Erythroblast (primary cell): ENCODE measurements around the gene PTPRN2.

Experiments used
- DNase-seq, 2 experiments: peaks; one replicate each; lab custom pipeline; 2025; lab: John Stamatoyannopoulos, UW
- GATA1 ChIP-seq: IDR thresholded peaks from 2 replicates; pipeline ENCODE4 v1.6.1; 2011; ENCODE audit warnings: low read depth, mild to moderate bottlenecking, control low read depth, low read length, moderate library complexity
- POLR2A ChIP-seq: IDR thresholded peaks from 2 replicates; pipeline ENCODE4 v1.6.1; 2011; ENCODE audit warnings: mild to moderate bottlenecking, low read length

PTPRN2 gene

DNA sequence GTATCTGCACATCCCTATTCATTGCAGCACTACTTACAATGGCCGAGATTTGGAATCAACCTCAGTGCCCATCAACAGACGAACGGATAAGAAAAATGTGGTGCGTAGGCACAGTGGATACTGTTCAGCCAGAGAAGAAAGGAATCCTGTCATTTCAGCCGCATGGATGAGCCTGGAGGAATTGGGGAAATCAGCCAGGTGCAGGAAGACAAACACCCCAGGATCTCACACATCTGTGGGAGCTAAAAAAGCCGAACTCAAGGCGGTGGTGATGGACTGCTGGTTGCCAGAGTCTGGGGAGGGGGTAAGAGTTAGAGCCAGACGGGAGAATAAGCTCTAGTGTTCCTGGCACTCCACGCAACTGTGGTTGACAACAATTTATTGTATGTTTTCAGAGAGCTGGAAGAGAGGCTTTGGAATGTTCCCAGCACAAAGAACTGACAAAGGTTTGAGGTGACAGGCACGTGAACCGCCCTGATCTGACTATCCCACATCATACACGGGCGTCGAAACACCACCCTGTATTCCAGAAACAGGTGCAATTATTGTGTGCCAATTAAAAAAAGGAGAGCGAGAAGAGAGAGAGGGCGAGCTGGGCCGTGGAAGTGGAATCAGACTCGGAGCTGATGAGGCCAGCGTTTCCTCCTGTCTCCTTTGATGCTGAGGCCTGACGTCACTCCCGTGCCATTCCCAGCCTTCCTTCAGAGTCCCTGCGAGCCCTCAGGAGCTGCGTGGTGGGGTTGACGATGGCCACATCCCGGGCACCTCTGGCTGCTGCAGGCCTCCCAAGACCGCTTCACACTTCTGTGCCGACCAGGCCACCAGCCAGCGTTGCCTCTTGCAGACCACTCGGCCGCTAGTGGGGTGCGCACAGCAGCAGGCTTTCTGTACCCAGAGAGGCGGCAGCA lies 1061.4 kb downstream of the PTPRN2 start:
- TF ChIP-seq POLR2A (no peak), GATA1 (no peak)
- DNase-seq = no peak

GRCh38 chr7:157525491-157525915 lies 1062.1 kb downstream of the PTPRN2 start:
- no peak for TF ChIP-seq GATA1
- TF ChIP-seq POLR2A = no peak
- peak; percentile 9 to 37 for DNase-seq

DNA sequence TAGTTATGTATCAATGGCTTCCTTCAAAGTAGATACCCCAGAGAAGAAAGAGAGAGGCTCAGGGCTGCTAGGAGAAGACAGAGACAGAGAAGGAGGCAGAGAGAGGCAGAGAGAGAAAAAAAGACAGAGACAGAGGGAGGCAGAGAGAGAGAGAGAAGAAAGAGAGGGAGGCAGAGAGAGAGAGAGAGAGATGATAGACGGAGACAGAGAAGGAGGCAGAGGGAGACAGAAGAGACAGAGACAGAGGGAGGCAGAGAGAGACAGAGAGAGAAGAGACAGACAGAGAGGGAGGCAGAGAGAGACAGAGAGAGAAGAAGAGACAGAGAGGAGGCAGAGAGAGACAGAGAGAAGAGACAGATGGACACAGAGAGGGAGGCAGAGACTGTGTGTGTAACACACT lies 1062.9 kb downstream of the PTPRN2 start:
- no peak for DNase-seq
- no peak for TF ChIP-seq GATA1
- no peak for TF ChIP-seq POLR2A

GRCh38 chr7:157523766-157524421 lies 1063.7 kb downstream of the PTPRN2 start:
- TF ChIP-seq GATA1 (no peak), POLR2A (no peak)
- DNase-seq = no peak

- TF ChIP-seq GATA1 = no peak
- TF ChIP-seq POLR2A = no peak
- DNase-seq = no peak
Measured at GRCh38 chr7:157523371-157523765, 1064.3 kb downstream of the PTPRN2 start.

- TF ChIP-seq POLR2A (no peak), GATA1 (no peak)
- no peak for DNase-seq
Measured at GRCh38 chr7:157522954-157523353, 1064.7 kb downstream of the PTPRN2 start.

- TF ChIP-seq POLR2A (no peak), GATA1 (no peak)
- no peak for DNase-seq
Measured at GRCh38 chr7:157522189-157522588, 1065.4 kb downstream of the PTPRN2 start.

DNA sequence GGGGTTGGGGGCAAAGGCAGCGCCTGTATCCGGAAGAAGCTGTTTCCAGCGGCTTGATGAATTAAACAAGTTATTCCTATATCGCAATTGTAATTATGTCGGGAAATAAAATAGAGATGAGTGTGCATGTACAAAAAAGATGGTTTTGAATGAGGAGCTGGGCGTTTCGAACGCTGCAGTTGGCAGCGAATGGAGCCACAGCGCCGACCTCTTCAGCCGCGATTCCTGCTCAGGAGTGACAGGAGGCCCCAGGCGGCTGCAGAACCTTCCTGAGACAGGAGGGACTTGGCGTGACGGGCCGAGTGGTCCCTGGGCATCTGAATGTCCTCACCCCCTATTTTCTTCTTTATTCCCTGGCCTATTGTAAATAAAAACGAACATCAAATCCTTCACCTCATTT lies 1065.9 kb downstream of the PTPRN2 start:
- no peak for TF ChIP-seq GATA1
- no peak for TF ChIP-seq POLR2A
- no peak for DNase-seq

- no peak for DNase-seq
- TF ChIP-seq POLR2A = no peak
- TF ChIP-seq GATA1 = no peak
Measured at GRCh38 chr7:157521061-157521731, 1066.4 kb downstream of the PTPRN2 start.

DNA sequence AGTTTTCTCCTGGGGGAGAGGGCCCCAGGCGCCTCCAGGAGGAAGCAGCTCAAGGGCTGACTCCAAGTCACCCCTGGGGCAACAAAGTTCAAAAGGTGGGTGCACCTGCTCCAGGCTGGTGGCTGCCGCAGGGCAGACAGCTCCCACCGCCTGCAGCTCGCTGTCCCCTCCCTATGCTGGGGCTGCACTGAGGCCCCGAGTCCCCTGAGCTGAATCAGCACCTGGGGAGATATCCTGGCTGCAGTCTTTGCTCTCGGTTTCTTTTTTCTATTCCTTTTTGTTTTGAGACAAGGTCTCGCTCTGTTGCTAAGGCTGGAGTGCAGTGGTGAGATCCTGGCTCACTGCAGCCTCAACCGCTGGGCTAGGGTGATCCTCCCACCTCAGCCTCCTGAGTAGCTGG lies 1067.4 kb downstream of the PTPRN2 start:
- DNase-seq = no peak
- TF ChIP-seq GATA1 = no peak
- no peak for TF ChIP-seq POLR2A

DNA sequence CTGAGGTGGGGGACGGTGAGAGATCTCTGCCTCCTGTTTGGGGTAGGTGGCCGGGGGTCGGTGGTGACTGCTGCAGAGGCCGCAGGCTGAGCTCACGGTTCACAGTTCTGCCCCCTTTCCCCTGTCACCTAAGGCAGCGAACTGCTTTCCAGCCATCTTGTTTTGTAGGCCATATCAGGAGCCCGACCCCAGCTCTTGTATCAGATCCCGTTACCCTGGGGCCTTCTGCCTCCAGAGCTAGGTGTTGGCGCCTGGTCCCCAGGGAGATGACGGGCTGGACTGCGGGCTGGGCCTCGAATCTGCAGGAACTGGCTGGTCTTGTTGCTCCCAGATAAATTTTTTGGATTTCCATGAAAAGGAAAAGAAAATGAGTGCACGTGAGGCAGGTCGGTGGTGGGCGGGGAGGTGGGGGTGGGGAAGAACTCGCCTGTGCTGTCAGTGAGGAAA lies 1067.8 kb downstream of the PTPRN2 start:
- DNase-seq = no peak
- no peak for TF ChIP-seq GATA1
- TF ChIP-seq POLR2A = no peak

DNA sequence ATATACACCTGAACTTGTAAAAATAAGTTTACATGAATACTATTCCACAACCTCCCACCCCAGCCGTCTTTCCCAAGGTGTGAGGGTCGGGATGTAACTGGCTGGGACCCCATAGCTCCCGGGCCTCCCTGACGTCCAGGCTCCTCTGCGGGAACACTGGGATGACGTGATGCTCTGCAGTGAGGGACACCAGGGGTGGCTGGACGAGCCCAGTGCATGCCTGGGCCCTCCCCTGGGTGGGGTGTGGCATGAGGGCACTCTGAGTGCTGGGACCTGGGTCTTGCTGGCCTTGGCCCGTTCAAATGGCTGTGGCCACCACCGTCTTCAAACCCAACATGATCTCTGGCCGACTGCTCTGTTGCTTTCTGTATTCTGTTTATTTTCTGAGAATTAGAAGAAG lies 1068.4 kb downstream of the PTPRN2 start:
- no peak for DNase-seq

GRCh38 chr7:157518514-157519175 lies 1069.0 kb downstream of the PTPRN2 start:
- no peak for DNase-seq
- TF ChIP-seq POLR2A (no peak), GATA1 (no peak)

More for the DNA sequence above, 1068.4 kb downstream of the PTPRN2 start:
- TF ChIP-seq POLR2A = no peak
- no peak for TF ChIP-seq GATA1
